Measurements from ENCODE around the gene CKAP2L.

Gene CKAP2L

DNA sequence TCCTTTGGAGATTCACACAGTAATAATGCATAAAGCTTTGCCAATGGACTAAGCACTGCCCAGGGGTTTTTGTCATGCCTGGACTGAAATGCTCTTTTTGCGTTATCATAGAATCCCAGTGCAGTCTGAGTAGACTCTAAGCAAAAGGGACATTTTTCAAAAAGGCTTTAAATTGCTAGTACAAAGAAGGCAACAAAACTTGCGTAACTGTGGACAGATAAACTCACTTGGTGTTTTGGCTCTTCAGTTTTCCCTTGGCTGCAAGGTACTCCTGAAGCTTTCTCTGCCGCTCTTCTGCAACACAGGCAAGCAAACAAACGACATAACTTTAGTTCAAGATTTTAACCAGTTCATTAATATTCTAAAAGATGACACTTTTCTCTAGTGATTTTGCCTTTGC lies 2.1 kb downstream of the CKAP2L start:
- no peak for DNase-seq (ENCODE audit: low read depth in 2 of 2)

DNA sequence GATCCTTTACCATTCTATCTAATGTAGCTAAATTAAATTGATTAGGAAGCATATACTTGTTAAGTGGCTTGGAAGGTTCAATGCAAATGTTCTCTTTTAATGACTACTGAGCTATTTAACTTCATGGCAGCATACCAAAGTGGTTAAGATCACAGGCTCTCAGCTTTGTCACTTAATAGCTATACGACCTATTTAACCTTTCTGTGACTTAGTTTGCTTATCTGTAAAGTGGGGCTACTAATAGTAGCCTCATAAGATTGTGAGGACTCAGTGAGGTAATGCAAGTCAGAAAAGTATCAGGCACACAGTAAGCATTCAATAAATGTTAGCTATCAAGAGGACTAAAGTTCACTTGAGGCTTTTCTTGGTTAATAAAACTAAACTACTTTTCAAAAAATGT lies 4.3 kb downstream of the CKAP2L start:
- DNase-seq (ENCODE audit: low read depth in 2 of 2) = no peak

DNA sequence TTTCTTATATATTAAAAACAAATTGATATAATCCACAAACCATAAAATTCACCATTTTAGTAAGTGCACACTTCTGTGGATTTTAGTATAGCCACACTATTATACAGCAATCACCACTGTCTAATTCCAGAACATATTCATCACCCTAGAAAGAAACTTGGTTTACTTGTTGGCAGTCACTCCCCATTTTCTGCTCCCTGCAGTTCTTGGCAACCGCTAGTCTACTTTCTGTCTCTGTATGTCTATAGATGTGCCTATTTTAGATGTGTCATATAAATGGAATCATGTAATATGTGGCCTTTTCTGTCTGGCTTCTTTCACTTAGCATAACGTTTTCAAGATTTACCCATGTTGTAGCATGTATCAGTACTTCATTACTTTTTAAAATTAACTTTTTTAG lies 5.7 kb downstream of the CKAP2L start:
- no peak for DNase-seq (ENCODE audit: low read depth in 2 of 2)

DNA sequence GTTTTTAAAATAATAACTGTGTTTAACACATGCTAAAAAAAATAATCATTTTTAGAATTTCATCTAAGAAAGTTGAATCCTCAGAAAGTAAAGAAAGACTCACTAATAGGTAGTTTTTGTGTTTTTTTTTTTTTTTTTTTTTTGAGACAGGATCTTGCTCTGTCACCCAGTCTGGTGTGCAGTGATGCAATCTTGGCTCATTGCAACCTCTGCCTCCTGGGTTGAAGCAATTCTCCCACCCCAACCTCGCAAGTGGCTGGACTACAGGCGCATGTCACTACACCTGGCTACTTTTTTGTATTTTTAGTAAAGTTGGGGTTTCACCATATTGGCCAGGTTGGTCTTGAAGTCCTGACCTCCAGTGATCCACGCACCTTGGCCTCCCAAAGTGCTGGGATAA lies 7.1 kb downstream of the CKAP2L start:
- no peak for DNase-seq (ENCODE audit: low read depth in 2 of 2)

DNA sequence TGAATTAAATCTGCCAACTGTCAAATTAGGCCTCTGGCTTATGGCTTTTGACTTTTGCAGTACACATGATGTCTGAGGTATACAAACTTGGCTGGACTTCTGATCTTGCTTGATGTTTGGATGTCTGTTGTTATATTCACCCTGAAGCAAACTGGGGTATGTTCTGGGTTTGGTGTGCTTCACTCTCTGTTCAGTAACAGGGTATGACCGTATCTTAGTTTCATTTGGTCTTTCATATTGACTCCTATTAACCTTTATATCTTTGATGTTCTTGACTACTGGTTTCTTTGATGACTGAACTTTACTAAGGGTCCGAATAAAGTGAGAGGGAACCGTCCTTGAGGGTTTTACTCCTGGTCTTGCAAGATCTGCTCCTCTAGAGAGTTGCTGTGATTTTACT lies 8.2 kb downstream of the CKAP2L start:
- DNase-seq (ENCODE audit: low read depth in 2 of 2) = no peak

DNA sequence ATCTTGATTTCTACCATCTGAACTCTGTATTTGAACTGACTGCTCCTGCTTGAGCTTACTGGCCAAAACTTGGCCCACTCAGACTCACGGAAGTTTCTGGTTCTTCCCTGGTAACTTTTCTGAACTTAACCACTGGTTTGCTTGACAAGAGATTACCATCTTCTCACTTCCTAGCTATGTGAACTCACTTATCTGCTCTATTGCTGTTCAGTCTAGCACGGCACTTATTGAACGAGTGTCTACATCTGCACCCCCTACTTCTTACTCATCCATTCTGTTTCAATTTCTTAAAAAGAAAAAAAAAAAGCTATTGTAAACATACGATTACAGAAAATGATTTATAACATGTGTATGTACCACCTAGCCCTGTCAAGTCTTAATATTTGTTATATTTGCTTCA lies 9.0 kb downstream of the CKAP2L start:
- no peak for DNase-seq (ENCODE audit: low read depth in 2 of 2)

DNA sequence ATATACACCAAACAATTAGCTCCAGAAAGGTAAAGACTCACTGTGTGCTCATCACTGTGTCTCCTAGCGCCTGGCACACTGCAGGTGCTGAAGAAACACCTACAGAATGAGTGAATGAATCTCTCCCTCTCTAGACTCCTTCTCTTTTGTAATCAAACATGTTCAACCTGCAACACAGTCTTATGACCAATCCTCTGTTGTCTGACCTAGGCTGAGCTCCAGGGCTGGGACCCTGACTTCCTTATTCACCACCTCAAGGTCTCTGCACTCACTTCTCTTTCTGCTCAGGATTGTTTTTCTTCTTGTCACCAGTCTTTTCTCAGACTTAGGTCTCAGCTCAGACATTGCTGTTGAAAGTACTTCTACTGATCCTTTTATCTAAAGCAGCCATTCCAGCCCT lies 9.8 kb downstream of the CKAP2L start:
- DNase-seq (ENCODE audit: low read depth in 2 of 2) = no peak

DNA sequence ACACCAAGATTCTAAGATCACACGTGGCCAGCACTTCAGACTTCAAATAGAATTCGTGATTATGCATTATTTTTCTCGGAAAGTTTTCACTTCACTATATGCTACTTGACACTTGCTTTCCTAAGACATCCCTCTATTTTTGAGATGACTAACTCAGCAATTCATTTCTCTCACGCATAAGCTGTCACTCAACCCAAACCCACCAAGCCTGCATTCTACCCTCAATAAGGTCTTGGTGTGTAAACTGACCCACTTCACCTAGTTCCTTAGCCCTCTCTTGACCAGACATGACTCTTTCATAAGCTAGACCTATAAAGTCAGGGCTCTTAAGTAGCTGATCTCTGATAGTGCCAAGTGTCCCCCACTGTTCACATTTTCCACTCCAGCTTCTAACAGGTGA lies 11.7 kb downstream of the CKAP2L start:
- no peak for DNase-seq (ENCODE audit: low read depth in 2 of 2)

DNA sequence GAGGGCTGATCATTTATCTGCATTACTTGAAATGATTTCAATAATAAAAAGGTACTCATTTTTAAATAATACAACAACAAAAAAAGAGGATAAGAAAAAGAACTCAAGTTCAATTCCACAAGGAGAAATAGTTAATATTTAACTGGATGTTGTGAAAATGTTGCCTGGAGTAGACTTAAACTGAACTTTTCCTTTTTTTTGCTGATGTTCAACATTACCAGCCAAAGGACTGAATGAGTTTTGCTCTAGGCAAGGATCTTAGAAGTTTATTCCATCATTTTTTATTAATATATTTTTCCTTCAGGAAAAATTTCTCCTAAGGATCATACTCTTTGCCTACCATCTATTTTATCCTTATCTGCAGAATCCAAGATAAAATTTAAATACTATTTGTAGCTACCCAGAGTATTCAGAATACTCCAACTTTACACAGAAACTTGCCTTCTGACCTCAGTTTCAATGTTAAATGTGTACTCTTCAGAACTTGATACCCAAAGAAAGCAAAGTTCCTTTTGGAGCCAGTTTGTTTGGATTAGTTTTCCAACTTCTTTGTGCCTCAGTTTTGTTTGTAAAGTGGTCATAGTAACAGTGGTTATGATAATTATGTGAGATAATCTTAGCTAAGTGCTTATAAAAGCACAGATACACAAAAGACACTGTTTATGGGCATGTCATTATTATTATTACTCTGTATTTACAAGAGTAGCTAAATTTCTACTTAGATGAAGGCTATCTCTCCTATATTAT lies 12.8 kb downstream of the CKAP2L start:
- DNase-seq (ENCODE audit: low read depth in 2 of 2) = no peak

DNA sequence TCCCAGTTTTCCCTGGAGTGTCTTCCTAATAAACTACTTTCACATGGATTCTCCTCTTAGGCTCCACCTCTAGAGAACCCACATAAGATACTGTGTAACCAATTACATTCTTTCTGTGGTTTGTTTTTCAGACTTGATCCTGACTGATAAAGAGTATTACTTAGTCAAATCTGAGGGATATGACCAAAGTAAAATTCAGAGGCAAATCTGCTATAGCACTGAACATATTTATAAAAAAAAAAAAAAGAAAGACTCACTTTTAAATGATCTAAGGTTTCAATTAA lies 13.9 kb downstream of the CKAP2L start:
- DNase-seq (ENCODE audit: low read depth in 2 of 2) = no peak

DNA sequence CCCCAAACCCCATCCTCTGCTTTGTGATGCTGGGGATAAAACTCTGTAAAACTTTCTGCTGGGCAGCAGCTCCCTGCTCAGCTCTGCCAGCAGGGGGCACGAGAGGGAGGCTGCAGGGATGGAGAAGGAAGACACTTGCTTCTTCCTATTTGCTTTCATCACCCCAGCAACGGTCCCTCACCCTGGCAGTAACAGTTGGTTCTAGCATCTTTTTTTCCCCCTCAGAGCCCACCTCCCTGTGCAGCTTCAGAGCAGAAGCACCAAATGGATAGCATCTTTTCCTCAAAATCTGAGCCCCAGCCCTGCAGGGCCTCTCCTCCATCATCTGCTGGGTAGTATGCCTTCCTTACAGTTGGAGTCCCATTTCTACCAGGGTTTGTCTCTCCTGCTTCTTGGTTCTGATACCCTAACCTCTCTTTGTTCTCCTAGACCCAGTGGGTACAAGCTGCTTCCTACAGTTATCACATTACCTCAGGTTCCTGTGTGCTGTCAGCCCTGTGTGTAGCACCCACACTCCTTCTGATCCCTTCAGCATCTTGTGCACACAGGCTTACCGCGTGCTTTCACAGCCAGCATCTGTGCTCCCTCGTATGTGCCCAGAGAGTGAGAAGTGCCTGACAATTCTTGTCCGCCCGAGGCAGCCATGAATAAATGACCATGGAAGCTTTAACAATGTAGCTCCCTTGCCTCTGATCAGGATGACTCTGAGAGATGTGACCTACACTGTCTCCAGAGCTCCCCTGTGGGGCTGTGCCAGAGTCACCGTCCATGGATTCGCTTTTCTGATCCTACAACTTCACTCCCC lies 14.5 kb downstream of the CKAP2L start:
- peak; percentile 20 to 23 for DNase-seq (ENCODE audit: low read depth in 2 of 2)

DNA sequence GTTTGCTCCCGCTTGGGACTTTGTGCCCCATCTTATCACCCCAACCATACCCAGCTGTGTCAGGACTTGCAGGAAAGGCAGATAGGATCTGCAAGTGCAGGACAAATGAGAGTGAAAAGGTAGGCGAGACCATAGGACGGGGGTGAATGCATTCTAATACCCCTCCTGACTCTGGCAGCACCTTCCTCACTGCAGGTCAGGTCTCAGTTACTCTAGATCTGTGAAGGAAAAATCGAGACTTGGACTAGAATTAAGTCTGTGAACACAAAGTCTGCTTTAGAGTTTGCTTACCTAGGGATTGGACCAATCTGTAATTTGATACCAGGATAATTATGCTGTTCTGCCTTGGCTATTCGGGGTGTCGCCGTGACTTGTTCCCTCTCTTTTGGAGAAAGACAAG lies 23.9 kb downstream of the CKAP2L start:
- no peak for DNase-seq (ENCODE audit: low read depth in 2 of 2)

DNA sequence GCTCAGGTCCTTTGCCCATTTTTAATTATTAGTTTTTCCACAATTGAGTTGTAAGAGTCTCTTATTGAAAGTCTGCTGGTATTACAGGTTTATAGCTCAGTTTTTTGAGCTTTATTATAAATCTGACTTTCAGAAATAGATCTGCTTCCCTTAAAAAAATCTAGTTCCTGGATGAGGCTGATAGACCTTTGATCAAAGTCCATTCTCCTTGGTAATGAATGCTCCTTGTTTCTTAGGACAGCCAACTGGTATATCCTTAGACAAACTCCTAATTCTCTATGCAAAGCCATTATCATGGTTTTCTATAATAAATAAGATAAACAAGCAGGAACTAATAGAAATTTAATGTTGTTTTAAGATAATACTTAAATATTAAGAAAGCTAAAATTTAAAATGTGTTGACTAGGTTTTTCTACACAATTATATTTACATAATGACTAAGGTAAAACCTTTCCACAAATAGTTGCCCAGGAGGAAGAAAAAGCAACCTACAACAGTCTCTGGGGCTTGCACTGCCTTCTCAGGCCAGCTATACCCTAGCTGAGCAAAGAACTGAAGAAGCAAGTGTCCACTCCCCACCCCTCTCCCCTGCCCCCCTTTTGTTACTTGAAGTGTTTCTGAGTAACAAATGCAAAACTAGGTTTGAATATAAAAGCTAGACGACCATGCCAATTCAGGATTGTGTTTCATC lies 26.7 kb downstream of the CKAP2L start:
- no peak for DNase-seq (ENCODE audit: low read depth in 2 of 2)

DNA sequence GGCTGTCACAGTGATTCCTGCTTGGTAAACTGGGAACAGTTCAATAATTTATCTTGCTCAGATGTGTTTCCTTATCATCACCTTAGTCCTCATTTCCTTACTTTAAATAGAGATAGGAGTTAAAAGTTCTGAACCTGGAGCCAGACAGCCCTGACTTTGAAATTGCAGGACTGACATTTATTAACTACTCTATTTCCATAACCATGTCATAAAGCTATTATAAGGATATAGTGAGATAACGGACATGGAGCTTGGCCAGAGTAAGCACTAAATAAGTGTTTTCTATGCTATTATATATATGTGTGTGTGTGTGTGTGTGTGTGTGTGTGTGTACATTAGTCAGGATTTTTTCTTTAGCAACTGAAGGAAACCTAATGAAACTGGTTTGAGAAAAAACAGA lies 30.5 kb downstream of the CKAP2L start:
- no peak for DNase-seq (ENCODE audit: low read depth in 2 of 2)

DNA sequence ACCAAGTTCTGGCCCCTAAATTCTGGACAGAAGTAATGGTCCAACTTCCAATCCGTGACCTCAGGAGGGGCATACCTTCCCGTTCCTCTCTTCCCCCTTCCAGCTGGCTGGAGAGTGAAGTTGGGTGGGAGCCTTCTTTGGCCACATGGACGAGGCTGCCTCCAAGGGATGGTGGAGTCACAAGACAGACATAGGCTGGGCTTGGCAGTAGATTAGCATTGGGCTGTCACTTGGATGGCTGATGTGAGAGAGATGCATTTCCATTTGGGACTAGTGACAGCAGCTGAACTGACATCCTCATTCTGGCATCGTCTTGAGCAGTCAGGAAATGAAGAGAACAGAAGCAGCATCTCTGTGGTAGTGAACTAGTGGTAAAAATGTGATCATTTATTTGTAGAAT lies 31.0 kb downstream of the CKAP2L start:
- no peak for DNase-seq (ENCODE audit: low read depth in 2 of 2)

DNA sequence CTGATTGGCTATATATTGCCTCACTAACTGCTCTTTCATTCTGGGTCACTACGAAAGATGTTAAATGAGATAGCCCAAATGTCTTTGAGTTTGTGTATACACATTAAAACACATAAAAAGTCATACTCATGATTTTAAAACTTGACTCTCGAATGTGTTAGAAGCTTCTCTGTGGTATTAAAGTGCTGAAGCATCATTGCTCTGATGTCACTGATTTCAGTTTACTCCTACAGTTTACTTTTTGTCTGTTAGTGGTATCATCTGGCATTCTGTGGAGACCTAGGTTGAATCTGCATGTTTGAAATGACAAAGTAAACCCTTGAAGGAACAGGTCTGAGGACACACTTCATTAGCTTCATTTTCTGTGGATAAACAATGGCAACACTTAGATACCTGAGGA lies 32.9 kb downstream of the CKAP2L start:
- no peak for DNase-seq (ENCODE audit: low read depth in 2 of 2)

DNA sequence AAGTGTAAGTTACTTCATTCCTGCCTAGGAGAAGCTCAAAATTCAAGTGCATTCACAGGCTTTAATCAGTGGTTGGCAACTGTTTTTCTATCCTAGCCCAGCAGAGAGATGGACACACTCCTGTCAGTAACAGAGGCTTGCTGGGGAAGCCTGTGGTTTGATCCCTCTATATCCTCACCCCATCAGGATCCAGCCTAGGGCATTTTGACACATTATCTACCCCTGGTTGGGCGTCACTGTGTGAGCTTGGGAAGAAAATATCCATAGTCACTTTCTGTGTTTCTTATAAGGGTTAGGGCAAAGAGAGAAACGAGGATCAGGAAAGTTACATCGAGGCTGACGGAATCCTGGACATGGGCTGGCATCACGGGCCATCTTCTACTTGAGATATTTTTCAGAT lies 33.6 kb downstream of the CKAP2L start:
- DNase-seq (ENCODE audit: low read depth in 2 of 2) = no peak

DNA sequence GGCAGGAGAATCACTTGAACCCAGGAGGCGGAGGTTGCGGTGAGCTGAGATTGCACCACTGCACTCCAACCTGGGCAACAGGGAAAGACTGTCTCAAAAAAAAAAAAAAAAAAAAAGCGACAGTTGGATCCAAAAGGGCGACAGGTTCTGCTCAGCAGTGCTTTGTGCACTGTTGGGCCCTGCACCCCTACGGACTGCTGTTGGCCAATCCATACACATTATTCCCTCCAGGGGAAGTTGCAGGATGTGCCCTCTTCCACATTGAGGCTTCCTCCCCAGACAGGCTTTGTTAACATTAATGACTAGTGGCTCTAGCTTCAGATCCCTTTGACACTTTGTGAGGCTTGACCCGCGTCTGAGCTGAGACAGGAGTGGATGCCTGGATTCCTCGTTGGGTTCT lies 34.2 kb downstream of the CKAP2L start:
- DNase-seq (ENCODE audit: low read depth in 2 of 2) = no peak

DNA sequence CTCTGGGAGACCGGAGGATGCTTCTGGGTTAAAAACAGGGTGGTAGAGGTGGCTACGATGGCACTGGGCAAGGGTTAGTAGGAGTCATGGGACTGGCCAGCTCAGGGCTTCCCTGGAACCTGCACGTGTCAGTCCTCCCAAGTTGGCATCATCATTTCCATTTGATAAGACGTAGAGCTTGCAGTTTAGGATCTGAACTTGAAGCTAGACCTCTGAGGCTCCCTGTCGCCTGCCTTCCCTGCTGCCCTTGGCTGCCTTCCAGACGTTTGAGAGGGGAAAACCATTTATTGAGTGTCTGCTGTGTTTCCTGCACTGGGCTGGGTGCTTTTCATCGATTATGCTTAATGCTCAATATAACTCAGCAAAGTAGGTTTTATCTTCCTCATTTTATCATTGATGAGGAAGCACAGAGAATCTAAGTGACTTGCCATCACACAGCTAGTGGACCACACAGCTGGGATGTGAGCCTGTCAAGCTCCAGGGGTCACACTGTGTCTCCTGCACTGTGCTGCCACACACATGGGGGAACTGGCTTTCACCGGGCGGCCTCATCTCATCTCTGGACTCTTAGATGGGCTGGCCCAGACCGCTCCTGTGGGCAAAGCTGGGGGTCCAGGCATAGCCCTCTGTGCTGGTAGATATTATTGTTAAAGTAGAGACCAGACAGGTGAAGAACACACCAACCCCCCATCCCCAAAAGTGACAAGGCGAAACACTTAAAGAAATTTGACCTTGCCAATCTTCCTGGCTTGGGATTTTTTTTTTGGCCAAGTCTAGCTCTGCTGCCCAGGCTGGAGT lies 35.8 kb downstream of the CKAP2L start:
- no peak for DNase-seq (ENCODE audit: low read depth in 2 of 2)

DNA sequence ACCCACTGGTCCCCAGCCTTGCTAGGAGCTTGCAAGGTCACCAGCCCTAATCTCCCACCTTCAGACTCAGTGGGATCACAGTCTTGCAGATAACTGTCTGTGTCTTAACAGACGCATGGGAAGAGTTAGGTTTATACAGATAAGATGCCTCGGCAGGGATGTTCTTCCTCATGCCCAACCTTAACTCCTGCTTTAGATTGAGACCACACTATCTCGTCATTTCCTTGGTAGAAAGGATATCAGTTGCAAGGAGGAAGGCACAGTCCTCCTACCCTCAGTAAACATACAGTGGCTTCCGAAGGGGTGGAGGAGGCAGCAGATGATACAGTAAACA lies 36.4 kb downstream of the CKAP2L start:
- no peak for DNase-seq (ENCODE audit: low read depth in 2 of 2)

DNA sequence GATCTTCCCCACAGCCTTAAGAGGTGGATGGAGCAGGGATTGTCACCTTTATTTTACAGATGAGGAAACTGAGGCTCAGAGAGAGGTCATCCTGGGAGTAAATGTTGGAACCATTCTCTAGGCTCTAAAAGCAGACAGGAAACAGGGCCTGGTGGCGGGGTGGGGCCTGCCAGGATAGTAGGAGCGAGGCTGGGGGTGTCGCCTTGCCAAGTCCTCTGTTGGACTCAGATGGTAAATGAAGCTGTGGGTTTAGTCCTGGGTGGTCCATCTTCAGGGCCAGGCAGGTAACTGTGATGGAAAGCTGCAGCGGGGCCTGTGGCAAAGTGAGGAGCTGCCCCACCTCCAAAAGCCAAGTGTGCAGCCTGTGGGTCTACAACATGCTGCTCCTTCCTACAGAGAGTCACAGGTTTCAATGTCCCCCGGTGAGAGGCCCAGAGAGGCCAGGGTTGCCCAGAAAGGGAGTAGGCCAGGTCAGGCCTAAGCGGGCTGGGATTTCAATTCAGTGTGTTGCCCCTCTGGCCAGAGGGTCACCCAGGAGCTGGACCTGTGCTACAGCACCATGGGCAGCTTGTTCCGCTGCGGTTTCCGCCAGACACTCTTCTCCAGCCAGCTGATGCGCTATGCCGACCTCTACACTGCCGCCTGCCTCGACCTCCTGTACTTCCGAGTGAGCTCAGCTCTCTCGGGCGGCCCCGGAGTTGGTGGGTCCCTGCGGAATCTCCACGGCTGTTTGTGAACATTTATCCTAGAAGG lies 37.0 kb downstream of the CKAP2L start:
- no peak for DNase-seq (ENCODE audit: low read depth in 2 of 2)
